Esophagus muscularis mucosa (tissue), 4 donors: ENCODE measurements around the gene MOG.

Source experiments
- CTCF ChIP-seq, 3 experiments: fragments of 200-600 bp in 2 of 3; fragments of 450-650 bp in 1 of 3; sonication (generic) in 2 of 3; IDR thresholded peaks; one replicate each; pipeline ENCODE4 v1.5.1; 2017 to 2019; ENCODE audit warnings: antibody characterized with exemption in 3 of 3, mild to moderate bottlenecking in 2 of 3, moderate library complexity in 1 of 3
- EP300 ChIP-seq: sonication (generic); formaldehyde crosslinking; IDR thresholded peaks from one replicate; pipeline ENCODE4 v1.6.1; 2017; ENCODE audit warnings: antibody characterized with exemption
- POLR2A ChIP-seq: fragments of 450-650 bp; IDR thresholded peaks from one replicate; pipeline ENCODE4 v1.6.1; 2017; ENCODE audit warnings: antibody characterized with exemption, moderate library complexity, mild to moderate bottlenecking, low read depth

GRCh38 chr6:29676981-29677601 lies 20.2 kb downstream of the MOG start:
- TF ChIP-seq CTCF (IDR thresholded peaks at IDR 0.05) (no peak), POLR2A (no peak), EP300 (no peak)
